GM12801 (cell line): Measurements from ENCODE around the gene USH1C.

Experiments used
- CTCF ChIP-seq: IDR thresholded peaks from one replicate; pipeline ENCODE4 v1.5.1; 2011; ENCODE audit warnings: control low read depth; ENCODE audit not compliant: insufficient read length; ENCODE audit errors: extremely low read depth

The USH1C gene

GRCh38 chr11:17544181-17544622 is at the start of gene USH1C:
USH1C (minus strand) TSS chr11:17544416; CDS start chr11:17544307, 109 bp downstream.
- no peak for TF ChIP-seq CTCF

DNA sequence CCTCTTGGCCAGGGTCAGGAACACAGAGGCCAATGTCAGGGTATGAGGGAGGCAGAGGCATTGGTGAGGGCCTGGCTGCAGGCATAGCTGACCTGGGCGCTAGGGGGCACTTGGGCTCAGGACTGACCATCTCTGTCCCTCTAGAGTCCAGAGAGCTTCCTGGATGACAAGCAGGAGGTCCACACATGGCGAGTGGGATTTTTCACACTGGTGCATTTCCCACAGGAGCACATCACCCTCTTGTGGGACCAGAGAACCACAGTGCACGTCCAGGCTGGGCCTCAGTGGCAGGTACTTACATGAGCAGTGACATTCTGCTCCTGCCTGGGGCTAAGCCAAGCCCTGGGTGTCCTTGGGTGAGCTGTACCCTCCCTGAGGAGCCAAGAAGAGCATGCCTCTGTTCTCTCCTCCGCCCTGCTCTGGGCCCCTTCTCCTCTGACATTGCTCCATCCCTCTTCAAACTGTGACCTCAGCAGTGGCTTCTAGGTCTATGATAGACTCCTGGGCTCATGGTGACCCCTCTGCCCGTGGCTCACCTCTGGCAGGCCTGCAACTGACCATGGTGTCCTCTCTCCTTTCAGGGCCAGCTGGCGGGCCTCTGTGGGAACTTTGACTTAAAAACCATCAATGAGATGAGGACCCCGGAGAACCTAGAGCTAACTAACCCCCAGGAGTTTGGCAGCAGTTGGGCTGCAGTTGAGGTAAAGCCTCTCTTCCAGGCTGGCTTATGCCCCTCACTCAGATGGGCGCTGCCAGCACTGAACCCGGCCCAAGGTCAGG is 49.4 kb upstream of the USH1C start:
- TF ChIP-seq CTCF, result no peak

- no peak for TF ChIP-seq CTCF
These were observed 47.1 kb upstream of the USH1C start for GRCh38 chr11:17591293-17591692.

- no peak for TF ChIP-seq CTCF
These were observed 46.2 kb upstream of the USH1C start for GRCh38 chr11:17590463-17590862.

DNA sequence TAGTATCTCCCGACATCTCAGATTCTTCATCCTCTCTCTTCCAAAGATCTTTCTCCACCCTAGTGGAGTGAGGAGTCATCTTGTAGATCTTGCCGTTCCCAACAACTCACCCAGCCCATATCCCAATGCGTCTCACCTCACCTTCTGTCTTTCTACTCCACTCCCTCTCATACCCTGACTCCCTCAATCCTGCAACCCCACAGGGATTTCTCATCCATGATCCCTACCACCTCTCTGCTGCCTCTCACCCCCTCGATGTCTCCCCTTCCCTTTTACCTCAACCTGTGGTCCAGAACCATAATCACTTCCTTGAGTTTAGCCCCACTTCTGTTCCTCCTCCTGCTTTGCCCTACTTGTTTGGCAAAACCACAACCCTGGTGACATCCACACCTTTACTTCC is 44.5 kb upstream of the USH1C start:
- no peak for TF ChIP-seq CTCF

DNA sequence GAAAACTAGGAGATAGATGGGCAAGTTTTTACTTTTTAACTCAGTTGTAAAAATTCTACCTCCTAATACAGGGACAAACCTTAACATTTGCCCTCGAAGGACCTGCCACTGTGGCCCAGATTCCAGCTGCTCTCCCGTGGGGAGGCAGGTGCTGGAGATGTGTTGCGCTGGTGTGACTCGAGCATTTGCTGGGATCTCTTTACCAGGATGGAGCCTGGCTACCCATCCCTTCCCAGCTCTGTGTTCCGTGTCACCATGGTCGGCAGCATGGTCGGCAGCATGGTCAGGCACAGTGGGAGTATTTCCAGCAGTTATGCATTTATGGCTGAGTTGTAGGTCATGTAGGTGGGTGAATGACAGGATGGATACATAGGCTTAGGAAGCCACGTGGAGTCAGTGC is 44.0 kb upstream of the USH1C start:
- no peak for TF ChIP-seq CTCF

GRCh38 chr11:17585911-17586695 is 41.9 kb upstream of the USH1C start:
- TF ChIP-seq CTCF, result no peak
